Esophagus (tissue), 2 donors: ENCODE data around the gene ZDHHC12. TPM values are rescaled to one million over a fixed set of nuclear protein-coding genes. Genes with fewer than 3 reads are reported as not detected.

ENCODE experiments used
- H3K27ac ChIP-seq, 2 donors: one replicate each; pipeline ENCODE4 v1.5.1; 2013; ENCODE audit warnings: low read depth in 2 of 2, mild to moderate bottlenecking in 2 of 2, inconsistent platforms in 1 of 2, low read length in 1 of 2, moderate library complexity in 1 of 2
- H3K27me3 ChIP-seq, 2 donors: one replicate each; pipeline ENCODE4 v1.6.1; 2013; ENCODE audit warnings: low read length in 2 of 2, control low read depth in 1 of 2, mild to moderate bottlenecking in 1 of 2; ENCODE audit not compliant: insufficient read depth in 2 of 2, control insufficient read depth in 1 of 2
- H3K36me3 ChIP-seq, 2 donors: one replicate each; pipeline ENCODE4 v1.6.1; 2013; ENCODE audit warnings: low read length in 1 of 2; ENCODE audit not compliant: control insufficient read depth in 2 of 2, insufficient read depth in 2 of 2
- H3K4me1 ChIP-seq, 2 donors: one replicate each; pipeline ENCODE4 v1.6.1; 2013; ENCODE audit warnings: low read length in 1 of 2; ENCODE audit not compliant: control insufficient read depth in 2 of 2, insufficient read depth in 2 of 2
- H3K4me3 ChIP-seq, 2 donors: one replicate each; pipeline ENCODE4 v1.5.1; 2013; ENCODE audit warnings: low read length in 2 of 2, mild to moderate bottlenecking in 2 of 2, low read depth in 1 of 2, moderate library complexity in 1 of 2
- H3K9me3 ChIP-seq, 2 donors: one replicate each; pipeline ENCODE4 v1.6.1; 2013; ENCODE audit warnings: mild to moderate bottlenecking in 2 of 2, low read depth in 1 of 2, low read length in 1 of 2, moderate library complexity in 1 of 2; ENCODE audit not compliant: control insufficient read depth in 2 of 2, insufficient read depth in 1 of 2
- whole genome bisulfite sequencing, 2 donors: extraction: QIAGEN DNeasy Blood & Tissue Kit; methylation state at CpG; one replicate each; pipeline ENCODE4 v1.1.7; 2013; 5-methylcytosine and 5-hydroxymethylcytosine counted together
- polyA plus RNA-seq, 2 donors: library from polyadenylated mRNA; stranded (reverse); fragments of 200-250 nt; gene quantifications; one replicate each; pipeline ENCODE4 v1.2.3, GENCODE V29; 2013
- donor health status: healthy with polysubstance abuse.
- donor health status: Bipolar disorder and iron deficiency.

ZDHHC12 gene
- polyA plus RNA-seq, 2 donors: 73.2 to 76.0 TPM

DNA sequence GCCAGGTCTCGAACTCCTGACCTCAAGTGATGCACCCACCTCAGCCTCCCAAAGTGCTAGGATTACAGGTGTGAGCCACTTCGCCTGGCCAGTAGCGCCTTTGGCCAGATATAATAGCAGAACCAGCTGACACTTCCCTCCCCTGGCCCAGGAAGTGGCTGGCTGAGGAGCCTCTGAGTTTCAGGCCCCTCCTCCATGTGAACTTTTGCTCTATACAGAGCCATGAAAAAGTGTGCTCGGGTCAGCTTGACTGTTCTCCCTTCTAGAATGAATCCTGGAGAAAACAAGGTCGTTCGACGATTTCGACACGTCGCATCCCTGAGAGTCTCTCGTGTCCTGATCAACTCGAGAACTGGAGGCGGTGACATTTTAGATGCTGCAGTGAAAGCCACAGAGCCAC lies 8.6 kb upstream of the ZDHHC12 start:
- peaks cover 0 to 3% of the 10 kb centered on the region in 2 donors for H3K4me1 ChIP-seq
- no peak overlapping the region for H3K27ac ChIP-seq
- peaks cover 3 to 27% of the 10 kb centered on the region in 2 donors for H3K36me3 ChIP-seq
- H3K4me3 ChIP-seq: no peak overlapping the region
- 90% methylated on average over 13 of the region's 13 CpGs for WGBS, 2 donors
- no peaks in the 10 kb centered on the region for H3K9me3 ChIP-seq
- no peaks in the 10 kb centered on the region for H3K27me3 ChIP-seq

GRCh38 chr9:128731691-128732090 lies 7.8 kb upstream of the ZDHHC12 start:
- Histone ChIP-seq H3K36me3 (peaks cover 0 to 23% of the 10 kb centered on the region in 2 donors), H3K4me3 (no peak overlapping the region), H3K9me3 (no peaks in the 10 kb centered on the region), H3K27me3 (no peaks in the 10 kb centered on the region), H3K4me1 (peaks cover 0 to 3% of the 10 kb centered on the region in 2 donors), H3K27ac (no peak overlapping the region)
- WGBS, 2 donors: 79 to 81% methylated on average over 9 of the region's 9 CpGs

DNA sequence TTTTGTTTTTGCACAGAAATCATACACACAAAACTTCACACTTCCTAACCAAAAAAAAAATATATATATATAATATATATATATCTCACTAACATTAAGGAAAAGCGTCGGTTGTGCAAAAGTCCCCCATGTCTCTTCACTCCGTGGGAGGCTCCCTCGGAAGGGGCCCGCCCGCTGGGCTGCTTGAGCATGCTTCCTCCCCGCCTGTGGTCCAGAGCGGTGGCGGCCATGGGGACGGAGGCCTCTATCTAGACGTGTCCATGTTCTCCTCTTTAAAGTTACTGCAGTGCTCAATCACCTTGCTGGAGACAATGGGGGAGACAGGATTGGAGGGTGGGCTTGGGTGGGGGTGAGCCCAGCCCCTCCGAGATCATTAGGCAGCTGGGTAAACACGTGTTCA lies 7.2 kb upstream of the ZDHHC12 start:
- WGBS, 2 donors: 83 to 85% methylated on average over 13 of the region's 13 CpGs
- Histone ChIP-seq H3K9me3 (no peaks in the 10 kb centered on the region), H3K4me1 (peaks cover 0 to 3% of the 10 kb centered on the region in 2 donors), H3K4me3 (no peak overlapping the region), H3K27ac (no peak overlapping the region), H3K27me3 (no peaks in the 10 kb centered on the region), H3K36me3 (peaks cover 0 to 23% of the 10 kb centered on the region in 2 donors)

DNA sequence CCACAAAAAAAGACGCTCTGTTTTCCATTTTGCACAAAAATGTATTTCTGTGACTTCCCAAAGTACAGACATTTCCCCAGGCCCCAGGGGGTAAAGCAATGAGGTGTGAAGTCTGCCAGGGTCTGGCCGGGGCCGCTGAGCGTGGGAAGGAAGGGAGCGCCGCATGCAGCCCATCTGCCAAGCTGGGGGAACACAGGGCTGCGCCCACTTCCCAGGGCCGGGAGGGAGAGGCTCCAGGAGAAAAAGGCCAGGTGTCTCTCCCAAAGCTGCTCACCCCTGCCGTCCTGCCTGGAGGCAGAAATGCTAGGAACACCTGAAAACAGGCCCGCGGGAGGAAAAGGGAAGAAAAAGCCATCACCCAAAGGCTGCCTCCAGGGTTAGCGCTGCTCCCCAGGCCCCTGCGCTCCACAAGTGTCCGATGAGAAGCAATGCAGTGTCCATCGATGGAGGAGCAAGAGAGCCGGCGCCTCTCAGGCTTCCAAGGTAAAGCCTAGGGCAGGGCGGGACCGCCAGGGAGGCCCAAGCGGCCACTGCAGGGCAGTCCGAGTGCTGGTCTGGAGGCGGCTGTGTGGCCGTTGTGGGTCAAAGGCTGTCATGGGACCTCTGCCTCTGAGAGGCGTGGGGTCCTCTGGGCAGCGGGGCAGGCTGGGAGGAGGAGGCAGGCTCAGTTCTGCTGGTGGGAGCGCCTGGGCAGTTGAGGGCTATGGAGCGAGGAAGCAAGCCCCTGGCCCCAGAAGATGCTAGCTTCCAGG lies 6.0 kb upstream of the ZDHHC12 start:
- Histone ChIP-seq H3K27me3 (no peaks in the 10 kb centered on the region), H3K36me3 (peaks cover 0 to 19% of the 10 kb centered on the region in 2 donors), H3K9me3 (no peaks in the 10 kb centered on the region), H3K4me3 (no peak overlapping the region), H3K4me1 (peaks cover under 1 to 4% of the 10 kb centered on the region in 2 donors), H3K27ac (no peak overlapping the region)
- 87 to 90% methylated on average over 27 of the region's 27 CpGs for WGBS, 2 donors

DNA sequence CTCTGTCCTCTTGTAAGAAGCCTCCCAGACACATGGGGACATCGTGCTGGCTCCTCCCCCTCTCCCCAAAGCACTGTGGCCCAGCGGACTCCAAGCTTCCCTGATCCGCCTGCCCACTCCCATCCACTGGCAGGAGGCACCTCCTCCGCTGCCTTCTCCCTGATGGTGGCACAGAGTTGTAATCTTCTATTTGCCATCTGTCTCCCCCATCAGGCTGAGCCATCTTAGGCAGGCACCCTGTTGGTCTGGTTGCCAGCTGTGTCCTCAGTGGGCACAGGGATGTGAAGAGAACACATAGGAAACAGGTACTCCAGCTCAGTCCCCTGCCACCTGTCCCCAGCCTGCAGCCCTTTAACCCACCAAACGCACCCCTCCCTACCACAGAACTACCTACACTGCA lies 5.4 kb upstream of the ZDHHC12 start:
- Histone ChIP-seq H3K27ac (no peak overlapping the region), H3K27me3 (no peaks in the 10 kb centered on the region), H3K36me3 (peaks cover 0 to 17% of the 10 kb centered on the region in 2 donors), H3K9me3 (no peaks in the 10 kb centered on the region), H3K4me1 (peaks cover 3 to 7% of the 10 kb centered on the region in 2 donors), H3K4me3 (no peak overlapping the region)
- 75 to 76% methylated on average over 5 of the region's 5 CpGs for WGBS, 2 donors

GRCh38 chr9:128728298-128728697 lies 4.4 kb upstream of the ZDHHC12 start:
- Histone ChIP-seq H3K4me3 (no peak overlapping the region), H3K4me1 (peaks cover 3 to 8% of the 10 kb centered on the region in 2 donors), H3K27me3 (no peaks in the 10 kb centered on the region), H3K36me3 (peaks cover 0 to 17% of the 10 kb centered on the region in 2 donors), H3K9me3 (no peaks in the 10 kb centered on the region), H3K27ac (no peak overlapping the region)
- 66 to 79% methylated on average over 7 of the region's 7 CpGs for WGBS, 2 donors

DNA sequence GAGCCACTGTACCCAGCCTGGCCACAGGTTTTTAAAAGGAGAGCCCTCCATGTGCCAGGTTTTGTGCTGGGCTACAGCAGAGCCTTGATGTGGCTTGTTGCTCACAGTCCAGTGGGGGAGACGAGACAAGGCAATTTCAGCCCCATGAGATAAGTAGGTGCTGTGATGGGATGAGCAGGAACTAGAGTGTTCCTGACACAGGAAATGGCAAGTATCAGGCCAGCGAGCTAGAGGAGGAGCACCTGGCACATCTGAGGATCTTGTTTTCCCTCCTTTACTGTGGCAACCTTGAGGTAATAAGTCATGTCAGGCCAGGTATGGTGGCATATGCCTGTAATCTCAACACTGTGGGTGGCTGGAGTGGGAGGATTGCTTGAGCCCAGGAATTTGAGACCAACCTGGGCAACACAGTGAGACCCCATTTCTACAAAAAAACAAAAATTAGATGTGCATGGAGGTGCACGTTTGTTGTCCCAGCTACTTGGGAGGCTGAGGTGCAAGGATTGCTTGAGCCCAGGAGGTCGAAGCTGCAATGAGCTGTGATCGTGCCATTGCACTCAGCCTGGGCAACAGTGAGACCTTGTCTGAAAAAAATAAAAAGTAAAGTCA lies 3.8 kb upstream of the ZDHHC12 start:
- H3K9me3 ChIP-seq: no peaks in the 10 kb centered on the region
- 83 to 86% methylated on average over 5 of the region's 5 CpGs for WGBS, 2 donors
- H3K27ac ChIP-seq: no peak overlapping the region
- H3K27me3 ChIP-seq: no peaks in the 10 kb centered on the region
- no peak overlapping the region for H3K4me3 ChIP-seq
- peaks cover 3 to 11% of the 10 kb centered on the region in 2 donors for H3K4me1 ChIP-seq
- H3K36me3 ChIP-seq: peaks cover 0 to 16% of the 10 kb centered on the region in 2 donors

DNA sequence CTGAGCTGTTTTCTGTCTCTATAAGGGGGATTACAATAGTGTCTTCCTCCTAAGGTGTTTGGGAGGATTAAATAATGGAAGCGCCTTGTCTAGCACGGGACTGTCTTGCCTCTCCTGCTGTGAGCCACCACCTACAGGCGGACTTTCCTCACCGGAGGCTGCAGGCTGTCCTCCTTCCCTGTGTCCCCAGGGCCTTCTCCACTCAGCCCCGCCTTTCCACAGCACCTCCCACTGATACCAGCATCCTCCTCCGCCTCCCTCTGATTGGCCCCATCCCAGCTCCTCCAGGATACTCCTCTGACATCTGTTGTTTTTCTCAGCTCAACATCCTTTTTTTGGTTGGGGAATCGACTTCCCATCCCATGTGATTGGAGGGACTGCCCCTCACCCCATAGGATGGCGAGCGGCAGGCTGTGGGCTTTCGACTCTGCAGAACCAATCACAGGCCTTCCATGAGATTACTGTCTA lies 851 bp upstream of the ZDHHC12 start:
- peak overlapping the region; percentile 79 to 80 for H3K27ac ChIP-seq
- peaks cover 3 to 15% of the 10 kb centered on the region in 2 donors for H3K4me1 ChIP-seq
- H3K27me3 ChIP-seq: no peaks in the 10 kb centered on the region
- H3K9me3 ChIP-seq: no peaks in the 10 kb centered on the region
- WGBS, 2 donors: 20 to 23% methylated on average over 10 of the region's 10 CpGs
- peaks cover 0 to 13% of the 10 kb centered on the region in 2 donors for H3K36me3 ChIP-seq
- H3K4me3 ChIP-seq: peak overlapping the region; percentile 49 to 68

- Histone ChIP-seq H3K36me3 (peaks cover 0 to 13% of the 10 kb centered on the region in 2 donors), H3K9me3 (no peaks in the 10 kb centered on the region), H3K4me1 (peaks cover 3 to 15% of the 10 kb centered on the region in 2 donors), H3K4me3 (peak overlapping the region; percentile 49 to 68), H3K27me3 (no peaks in the 10 kb centered on the region), H3K27ac (peak overlapping the region; percentile 79 to 80)
- 19 to 27% methylated on average over 6 to 7 of the region's 7 CpGs for WGBS, 2 donors
These were observed 518 bp downstream of the ZDHHC12 start for GRCh38 chr9:128723352-128723865.
